DND-41 (cell line): ENCODE results near the gene STARD9.

ENCODE experiments used
- ATAC-seq: fragments of 200-7000 bp; cut with Tn5 transposase; 3 replicates; pipeline ENCODE4 v1.9.1; 2021; ENCODE audit warnings: low read depth; ENCODE audit not compliant: insufficient read depth
- DNase-seq: peaks from one replicate; pipeline ENCODE4 v3.0.0-alpha.2; 2020
- H2AFZ ChIP-seq: 2 replicates; pipeline ENCODE4 v1.6.0; 2012; ENCODE audit warnings: low read depth, low read length
- H3K27ac ChIP-seq: 2 replicates; pipeline ENCODE4 v1.5.1; 2012; ENCODE audit warnings: low read length, inconsistent platforms
- H3K27me3 ChIP-seq: fragments of 200-600 bp; sonication (generic); 2 replicates; pipeline ENCODE4 v1.6.0; 2012; ENCODE audit warnings: low read length, mild to moderate bottlenecking, inconsistent platforms; ENCODE audit not compliant: insufficient read depth, poor library complexity
- H3K36me3 ChIP-seq: 2 replicates; pipeline ENCODE4 v1.5.1; 2012; ENCODE audit warnings: low read length, inconsistent platforms; ENCODE audit not compliant: insufficient read depth
- H3K4me1 ChIP-seq: 2 replicates; pipeline ENCODE4 v1.5.1; 2012; ENCODE audit warnings: mild to moderate bottlenecking, low read length; ENCODE audit not compliant: insufficient read depth
- H3K4me2 ChIP-seq: 2 replicates; pipeline ENCODE4 v1.6.0; 2012; ENCODE audit warnings: mild to moderate bottlenecking, moderate library complexity, low read length, inconsistent platforms; ENCODE audit not compliant: insufficient read depth
- H3K4me3 ChIP-seq, 2 experiments: fragments of 200-600 bp in 1 of 2; shearing (Covaris generic) in 1 of 2; 2 replicates each; pipeline ENCODE4 v1.5.1; 2012 to 2016; ENCODE audit warnings: inconsistent platforms in 2 of 2, low read length in 2 of 2, mild to moderate bottlenecking in 2 of 2, low read depth in 1 of 2, moderate library complexity in 1 of 2
- H3K79me2 ChIP-seq: 2 replicates; pipeline ENCODE4 v1.6.0; 2012; ENCODE audit warnings: low read length, inconsistent platforms; ENCODE audit not compliant: insufficient read depth
- H3K9ac ChIP-seq: 2 replicates; pipeline ENCODE4 v1.6.0; 2012; ENCODE audit warnings: low read depth, mild to moderate bottlenecking, inconsistent platforms, low read length, moderate library complexity
- H3K9me3 ChIP-seq: 2 replicates; pipeline ENCODE4 v1.5.1; 2012; ENCODE audit warnings: low read length, moderate library complexity, mild to moderate bottlenecking, inconsistent platforms; ENCODE audit not compliant: insufficient read depth, severe bottlenecking
- H4K20me1 ChIP-seq: 2 replicates; pipeline ENCODE4 v1.6.0; 2012; ENCODE audit warnings: low read length; ENCODE audit not compliant: insufficient read depth
- CTCF ChIP-seq: IDR thresholded peaks from 2 replicates; pipeline ENCODE4 v1.5.1; 2012; ENCODE audit warnings: borderline replicate concordance, low read length, moderate library complexity, mild to moderate bottlenecking; ENCODE audit not compliant: poor library complexity, severe bottlenecking; ENCODE audit errors: extremely low read depth
- EZH2 ChIP-seq: IDR thresholded peaks from 3 replicates; pipeline ENCODE4 v1.6.1; 2012; ENCODE audit warnings: borderline replicate concordance, low read depth, mild to moderate bottlenecking, moderate library complexity, low read length, inconsistent platforms; ENCODE audit not compliant: severe bottlenecking

STARD9 gene

GRCh38 chr15:42705336-42705735 lies 129.9 kb downstream of the STARD9 start:
- no peak overlapping the region for H3K4me3 ChIP-seq
- H3K4me1 ChIP-seq: no peaks in the 10 kb centered on the region
- ATAC-seq (no peak), DNase-seq (no peak)
- H3K27me3 ChIP-seq: no peaks in the 10 kb centered on the region
- no peak overlapping the region for H3K4me2 ChIP-seq
- no peaks in the 10 kb centered on the region for H3K79me2 ChIP-seq
- no peaks in the 10 kb centered on the region for H4K20me1 ChIP-seq
- TF ChIP-seq EZH2 (no peak), CTCF (no peak)
- H2AFZ ChIP-seq: no peak overlapping the region
- H3K9ac ChIP-seq: no peak overlapping the region
- no peaks in the 10 kb centered on the region for H3K36me3 ChIP-seq
- H3K9me3 ChIP-seq: no peaks in the 10 kb centered on the region
- H3K27ac ChIP-seq: no peak overlapping the region

- Histone ChIP-seq H3K9ac (no peak overlapping the region), H3K4me3 (no peak overlapping the region), H3K36me3 (no peaks in the 10 kb centered on the region), H4K20me1 (no peaks in the 10 kb centered on the region), H3K4me1 (no peaks in the 10 kb centered on the region), H2AFZ (no peak overlapping the region), H3K79me2 (no peaks in the 10 kb centered on the region), H3K4me2 (no peak overlapping the region), H3K9me3 (no peaks in the 10 kb centered on the region), H3K27ac (no peak overlapping the region), H3K27me3 (no peaks in the 10 kb centered on the region)
- DNase-seq: no peak
- TF ChIP-seq CTCF (no peak), EZH2 (no peak)
- no peak for ATAC-seq
These were observed 131.7 kb downstream of the STARD9 start for GRCh38 chr15:42707068-42707467.

- ATAC-seq (no peak), DNase-seq (no peak)
- no peak overlapping the region for H3K27ac ChIP-seq
- H3K4me1 ChIP-seq: no peaks in the 10 kb centered on the region
- no peaks in the 10 kb centered on the region for H4K20me1 ChIP-seq
- no peaks in the 10 kb centered on the region for H3K79me2 ChIP-seq
- TF ChIP-seq CTCF (no peak), EZH2 (no peak)
- no peak overlapping the region for H3K4me2 ChIP-seq
- no peak overlapping the region for H2AFZ ChIP-seq
- no peaks in the 10 kb centered on the region for H3K9me3 ChIP-seq
- H3K27me3 ChIP-seq: no peaks in the 10 kb centered on the region
- H3K4me3 ChIP-seq: no peak overlapping the region
- H3K9ac ChIP-seq: no peak overlapping the region
- no peaks in the 10 kb centered on the region for H3K36me3 ChIP-seq
These were observed 132.6 kb downstream of the STARD9 start for GRCh38 chr15:42707873-42708544.
